ENCODE results near the gene C1orf232.
A peak's percentile ranks its signal among the peaks of the same experiment; 100 is the strongest.

Gene C1orf232

DNA sequence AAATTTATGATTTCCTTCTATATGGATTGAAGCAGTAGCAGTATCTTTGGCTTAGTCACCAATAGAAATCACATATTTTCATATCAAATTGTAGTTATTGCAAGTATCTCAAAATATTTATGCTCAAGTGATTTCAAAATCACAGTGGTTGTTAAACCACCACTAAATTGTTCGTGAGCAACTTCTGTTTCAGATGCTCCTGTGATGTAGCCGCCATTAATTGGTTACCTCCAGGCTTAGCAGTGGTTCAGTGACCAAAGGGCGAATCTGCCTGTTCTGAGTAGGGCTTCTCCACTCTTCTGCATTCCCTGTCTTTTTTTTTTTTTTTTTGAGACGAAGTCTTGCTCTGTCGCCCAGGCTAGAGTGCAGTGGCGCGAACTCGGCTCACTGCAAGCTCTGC lies 6.6 kb upstream of the C1orf232 start:
- DNase-seq: no peak

DNA sequence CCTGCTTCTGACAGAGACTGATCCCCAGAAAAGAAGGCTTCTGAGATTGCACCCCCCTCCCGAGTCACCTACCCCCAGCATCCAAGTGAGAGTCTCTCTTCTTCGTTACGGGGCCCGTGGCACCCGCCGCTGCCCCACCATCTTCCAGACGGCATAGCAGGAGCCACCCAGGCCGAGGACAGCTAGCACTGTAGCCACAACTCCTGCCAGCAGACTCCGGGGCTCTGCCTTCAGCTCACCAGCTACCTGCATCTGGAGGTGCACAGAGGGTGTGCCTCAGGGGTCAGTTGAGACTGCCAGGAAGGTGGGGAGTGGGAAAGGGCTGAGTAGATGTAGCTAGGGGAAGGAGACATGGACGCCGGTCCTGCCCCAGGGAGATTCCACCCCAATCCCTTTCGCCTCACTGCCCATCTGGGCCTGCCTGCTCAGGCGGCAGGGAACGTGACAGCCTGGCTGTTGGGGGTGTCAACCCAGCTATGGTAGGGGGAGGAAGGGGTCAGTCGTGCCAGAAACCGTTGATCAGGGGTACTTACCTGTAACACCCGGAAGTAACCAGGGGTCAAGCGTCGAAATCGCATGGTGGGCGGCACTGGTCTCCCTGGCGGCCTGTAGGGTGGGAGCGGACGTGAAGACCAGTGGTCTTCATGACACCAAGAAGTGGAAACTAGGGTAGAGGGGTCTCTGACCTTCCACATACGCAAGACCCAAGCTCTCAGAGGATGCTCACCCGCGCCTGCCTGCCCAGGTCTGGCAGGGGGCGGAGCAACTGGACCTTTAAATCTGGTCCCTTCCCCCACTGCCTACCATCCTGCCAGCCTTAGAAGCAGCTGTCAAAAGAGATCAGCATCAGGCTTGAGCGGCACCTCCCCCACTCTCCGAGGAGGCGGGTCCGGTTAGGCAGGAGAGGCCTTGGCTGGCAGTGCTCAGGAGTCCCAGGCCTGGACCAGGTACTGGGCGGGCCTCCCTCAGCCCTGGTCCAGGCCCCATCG lies 2.6 kb upstream of the C1orf232 start, which contains the start of gene ZNF593OS:
TSS of gene ZNF593OS (minus strand) at position 749 of the 989 bp plus-strand sequence. CDS start at position 578, 171 bp downstream.
- no peak for DNase-seq

DNA sequence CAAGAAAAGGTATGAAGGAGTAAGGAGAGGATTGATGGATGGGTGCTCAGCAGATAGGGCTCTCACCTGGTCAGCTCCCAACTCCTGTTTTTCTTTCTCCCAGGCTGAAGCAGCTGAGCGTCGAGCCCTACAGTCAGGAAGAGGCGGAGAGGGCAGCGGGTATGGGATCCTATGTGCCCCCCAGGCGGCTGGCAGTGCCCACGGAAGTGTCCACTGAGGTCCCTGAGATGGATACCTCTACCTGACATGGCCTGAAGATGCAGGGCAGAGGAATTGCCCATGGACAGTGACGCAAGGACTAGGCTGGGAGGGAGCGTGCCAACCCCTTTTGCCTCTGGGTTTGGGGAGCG lies 1.7 kb upstream of the C1orf232 start:
- no peak for DNase-seq

DNA sequence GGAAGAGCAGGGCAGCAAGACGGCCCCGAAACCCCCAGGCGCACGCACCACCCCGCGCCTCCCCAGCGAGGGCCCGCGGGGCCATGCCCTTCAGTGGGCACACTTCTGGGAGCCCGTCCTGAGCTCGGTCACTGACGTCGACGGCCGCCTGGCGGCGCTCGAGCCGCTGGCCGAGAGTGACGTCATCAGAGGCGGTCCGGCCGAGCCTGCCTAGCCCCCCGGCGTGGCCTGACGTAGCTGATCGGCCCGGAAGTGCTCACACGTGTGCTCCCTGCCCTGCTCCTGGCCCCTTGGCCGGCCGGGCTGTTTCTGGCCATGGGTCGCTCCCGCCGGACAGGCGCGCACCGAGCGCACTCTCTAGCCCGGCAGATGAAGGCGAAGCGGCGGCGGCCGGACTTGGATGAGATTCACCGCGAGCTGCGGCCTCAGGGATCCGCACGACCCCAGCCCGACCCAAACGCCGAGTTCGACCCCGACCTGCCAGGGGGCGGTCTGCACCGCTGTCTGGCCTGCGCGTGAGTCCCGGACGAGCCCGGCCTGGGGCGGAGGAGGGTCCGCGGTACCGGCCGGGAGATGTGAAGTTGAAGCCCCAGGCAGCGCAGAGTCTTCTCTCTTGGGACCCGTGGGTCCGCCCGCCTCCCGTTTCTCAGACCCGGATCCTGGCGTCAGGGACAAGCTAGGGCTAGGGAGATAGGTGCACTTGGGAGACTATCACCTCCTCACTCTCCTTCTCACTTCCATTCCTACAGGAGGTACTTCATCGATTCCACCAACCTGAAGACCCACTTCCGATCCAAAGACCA lies 1.1 kb upstream of the C1orf232 start, which contains the start of gene ZNF593:
TSS of gene ZNF593 (plus strand) at position 240 of the 803 bp plus-strand sequence. CDS start at position 316, 76 bp downstream.
- DNase-seq: peak; percentile 71 to 86

DNA sequence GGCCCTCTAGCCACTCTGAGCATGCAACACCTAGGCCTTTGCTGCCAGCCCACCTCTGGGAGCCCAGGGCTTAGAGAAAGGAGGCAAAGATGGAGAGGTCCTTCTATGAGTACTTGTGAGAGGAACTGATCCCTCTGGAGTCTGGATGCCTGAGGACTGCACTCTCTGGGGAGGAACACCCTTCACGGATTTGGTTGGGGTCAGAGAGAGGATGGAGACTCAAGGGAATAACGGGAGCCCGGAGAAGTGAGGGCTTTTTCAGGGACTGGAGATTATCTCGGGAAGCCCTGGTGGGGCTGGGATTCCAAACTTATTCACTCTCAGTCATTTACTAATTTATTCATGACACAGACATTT lies 413 bp upstream of the C1orf232 start:
- DNase-seq: no peak

DNA sequence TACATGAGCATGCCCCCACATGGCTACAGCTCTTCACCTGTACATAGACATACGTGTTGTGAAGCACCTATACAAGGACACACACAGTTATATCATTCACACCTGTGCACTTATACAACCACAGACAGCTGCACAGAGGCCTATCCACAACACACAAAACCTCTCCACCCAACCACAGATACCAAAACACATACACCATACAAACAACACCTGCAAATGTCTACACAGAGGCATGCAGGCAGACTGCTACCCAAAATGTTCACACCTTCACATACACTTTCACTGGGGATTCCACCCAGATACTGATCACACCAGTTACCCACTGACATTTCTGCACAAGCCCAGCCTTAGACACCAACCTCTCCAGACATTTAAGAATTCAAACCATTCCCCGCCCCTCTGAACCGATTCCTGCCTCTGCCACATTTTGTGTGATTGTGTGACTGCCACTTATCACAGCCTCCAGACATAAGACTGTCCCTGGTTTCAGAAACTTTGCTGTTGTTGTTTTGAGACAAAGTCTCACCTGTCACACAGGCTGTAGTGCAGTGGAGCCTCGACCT lies 2.0 kb downstream of the C1orf232 start:
- DNase-seq: no peak

DNA sequence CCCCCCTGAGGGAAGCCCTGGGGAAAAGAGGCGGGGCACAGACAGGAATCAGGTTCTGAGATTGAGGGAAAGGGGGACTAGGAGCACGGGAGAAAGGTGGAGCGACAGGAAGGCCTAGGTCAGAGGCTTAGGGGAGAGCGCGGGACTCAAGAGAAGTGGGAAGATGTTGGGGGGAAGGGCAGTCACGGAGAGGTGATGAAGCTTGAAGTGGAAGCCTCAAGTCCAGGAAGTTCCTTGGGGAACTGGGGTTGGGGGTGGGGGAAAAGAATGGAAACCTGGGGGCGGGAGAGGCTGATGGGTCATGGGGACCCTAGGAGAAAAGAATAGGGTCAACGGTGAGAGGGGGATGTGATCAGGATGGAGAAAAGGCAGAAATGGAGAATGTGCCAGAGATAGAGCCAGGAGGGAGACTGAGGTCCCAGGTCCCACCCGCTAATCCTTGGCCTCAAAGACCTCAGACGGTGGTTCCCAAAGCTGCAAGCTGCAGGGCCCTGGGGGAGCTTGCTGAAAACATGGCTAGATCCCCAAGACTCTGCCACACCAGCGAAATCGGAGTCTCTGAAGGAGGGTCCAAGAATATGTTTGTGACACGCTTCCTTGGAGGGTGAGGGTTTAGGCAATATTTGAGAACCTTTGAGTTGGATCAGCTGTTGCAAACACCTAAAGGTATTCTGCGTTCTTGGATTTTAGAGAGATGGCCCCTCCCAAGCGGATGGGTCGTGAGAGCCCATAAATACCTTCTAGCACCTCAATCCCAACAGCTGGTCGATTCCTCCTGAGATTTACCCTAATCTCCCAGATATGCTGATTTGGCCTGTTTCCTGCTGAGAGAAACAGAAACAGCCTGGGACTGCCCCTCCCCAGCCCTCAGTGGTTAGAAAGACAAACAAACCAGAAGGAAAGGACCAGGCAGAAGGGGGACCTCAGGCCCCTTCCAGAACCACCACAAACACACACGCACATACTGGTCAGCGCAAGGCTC lies 3.6 kb downstream of the C1orf232 start:
- DNase-seq: no peak

DNA sequence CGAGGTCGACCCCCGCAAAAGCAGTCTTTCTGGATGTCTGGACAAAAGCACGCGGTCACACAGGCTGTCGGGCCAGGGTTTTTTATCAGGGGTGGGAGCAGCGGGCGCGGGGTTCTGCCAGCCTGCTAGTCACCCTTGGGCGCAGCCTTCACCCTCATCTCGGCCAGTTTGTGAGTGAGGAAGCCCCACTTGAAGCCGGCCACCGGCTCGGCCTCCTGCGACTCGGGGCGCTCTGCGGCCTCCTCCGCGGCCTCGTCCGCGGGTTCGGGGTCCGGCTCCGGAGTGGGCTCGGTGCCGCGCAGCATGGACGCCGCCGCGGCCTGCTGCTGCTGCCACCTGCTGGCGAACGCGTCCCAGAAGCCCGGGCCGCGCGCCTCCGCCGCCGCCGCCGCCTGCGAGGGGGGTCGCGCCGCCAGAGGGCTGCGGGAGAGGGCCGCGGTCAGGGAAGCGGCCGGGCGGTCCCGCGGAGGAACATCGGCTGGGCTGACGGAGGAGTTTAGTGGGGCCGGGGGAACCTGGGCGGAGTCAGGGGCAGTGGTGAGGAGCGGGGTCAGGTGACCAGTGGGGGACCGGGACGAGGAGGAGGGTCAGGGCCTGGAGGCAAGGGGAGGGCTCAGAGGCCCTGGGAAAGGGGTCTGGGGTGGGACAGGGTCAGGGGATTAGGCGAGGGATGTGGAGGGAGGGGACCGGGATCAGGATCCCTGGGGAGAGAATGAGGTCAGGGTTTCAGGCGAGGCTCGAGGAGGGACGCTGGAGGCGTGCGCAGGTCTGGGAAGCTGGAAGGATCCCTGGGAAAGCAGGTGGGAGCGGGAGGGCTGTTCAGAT lies 4.5 kb downstream of the C1orf232 start:
- DNase-seq: peak in 1 of 2 experiments; percentile 22

DNA sequence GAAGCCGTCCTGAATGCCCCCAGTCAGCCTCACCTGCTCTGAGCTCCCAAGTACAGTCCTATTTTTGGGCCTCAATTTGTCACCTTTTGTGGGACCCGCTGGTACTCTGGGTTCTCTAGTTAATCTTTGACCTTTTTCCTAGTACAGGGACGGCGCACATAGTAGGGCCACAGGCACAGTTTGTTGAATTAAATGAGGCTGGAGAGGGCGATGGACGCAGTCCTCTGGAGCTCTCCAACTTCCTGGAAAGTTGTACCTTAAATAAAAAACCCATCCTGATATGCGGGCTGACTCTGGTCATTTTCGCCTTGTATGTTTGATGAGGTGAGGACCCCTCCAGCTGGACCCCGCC lies 5.1 kb downstream of the C1orf232 start:
- no peak for DNase-seq

DNA sequence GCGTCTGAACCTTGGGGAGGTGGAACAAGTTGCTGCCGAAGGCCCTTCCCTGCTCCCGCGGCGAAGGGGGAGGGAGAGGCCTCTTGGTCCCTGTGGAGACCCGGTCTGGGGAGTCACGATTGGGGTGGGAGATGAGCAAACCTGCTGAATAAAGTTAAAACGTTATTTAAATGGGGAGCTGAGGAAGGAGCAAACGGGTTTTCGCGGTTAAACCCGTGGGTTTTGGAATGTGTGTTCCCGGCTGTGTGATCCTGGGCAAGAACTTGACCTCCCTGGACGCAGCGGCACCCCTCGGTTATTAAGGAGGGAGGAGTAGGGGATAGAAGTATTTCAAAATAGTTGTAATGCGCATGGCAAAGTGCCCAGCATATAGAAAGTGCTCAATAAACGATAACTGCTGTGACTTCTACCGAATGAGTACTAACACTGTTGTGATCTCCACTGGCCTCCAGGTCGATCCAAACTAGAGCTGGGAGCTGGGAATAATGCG lies 6.5 kb downstream of the C1orf232 start:
- no peak for DNase-seq

DNA sequence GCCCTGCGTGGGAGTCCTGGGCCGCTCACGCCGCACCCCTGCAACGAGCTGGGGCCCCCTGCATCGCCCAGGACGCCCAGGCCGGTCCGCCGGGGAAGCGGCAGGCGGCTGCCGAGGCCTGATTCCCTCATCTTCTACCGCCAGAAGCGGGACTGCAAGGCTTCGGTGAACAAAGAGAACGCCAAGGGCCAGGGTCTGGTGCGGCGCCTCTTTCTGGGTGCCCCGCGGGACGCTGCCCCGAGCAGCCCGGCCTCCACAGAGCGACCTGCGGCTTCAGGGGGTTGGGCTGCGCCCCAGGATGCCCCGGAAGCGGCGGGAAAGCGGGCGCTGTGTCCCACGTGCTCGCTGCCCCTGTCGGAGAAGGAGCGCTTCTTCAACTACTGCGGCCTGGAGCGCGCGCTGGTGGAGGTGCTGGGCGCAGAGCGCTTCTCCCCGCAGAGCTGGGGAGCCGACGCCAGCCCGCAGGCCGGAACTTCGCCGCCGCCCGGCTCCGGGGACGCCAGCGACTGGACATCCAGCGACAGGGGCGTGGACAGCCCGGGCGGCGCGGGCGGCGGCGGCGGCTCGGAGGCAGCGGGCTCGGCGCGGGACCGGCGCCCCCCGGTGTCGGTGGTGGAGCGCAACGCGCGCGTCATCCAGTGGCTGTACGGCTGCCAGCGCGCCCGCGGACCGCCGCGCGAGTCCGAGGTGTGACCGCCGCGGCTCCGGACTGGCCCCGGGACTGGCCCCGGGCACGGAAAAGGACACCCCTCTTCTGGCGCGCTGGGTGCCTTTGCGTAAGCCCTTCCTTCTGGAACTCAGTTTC lies 7.1 kb downstream of the C1orf232 start:
- no peak for DNase-seq

DNA sequence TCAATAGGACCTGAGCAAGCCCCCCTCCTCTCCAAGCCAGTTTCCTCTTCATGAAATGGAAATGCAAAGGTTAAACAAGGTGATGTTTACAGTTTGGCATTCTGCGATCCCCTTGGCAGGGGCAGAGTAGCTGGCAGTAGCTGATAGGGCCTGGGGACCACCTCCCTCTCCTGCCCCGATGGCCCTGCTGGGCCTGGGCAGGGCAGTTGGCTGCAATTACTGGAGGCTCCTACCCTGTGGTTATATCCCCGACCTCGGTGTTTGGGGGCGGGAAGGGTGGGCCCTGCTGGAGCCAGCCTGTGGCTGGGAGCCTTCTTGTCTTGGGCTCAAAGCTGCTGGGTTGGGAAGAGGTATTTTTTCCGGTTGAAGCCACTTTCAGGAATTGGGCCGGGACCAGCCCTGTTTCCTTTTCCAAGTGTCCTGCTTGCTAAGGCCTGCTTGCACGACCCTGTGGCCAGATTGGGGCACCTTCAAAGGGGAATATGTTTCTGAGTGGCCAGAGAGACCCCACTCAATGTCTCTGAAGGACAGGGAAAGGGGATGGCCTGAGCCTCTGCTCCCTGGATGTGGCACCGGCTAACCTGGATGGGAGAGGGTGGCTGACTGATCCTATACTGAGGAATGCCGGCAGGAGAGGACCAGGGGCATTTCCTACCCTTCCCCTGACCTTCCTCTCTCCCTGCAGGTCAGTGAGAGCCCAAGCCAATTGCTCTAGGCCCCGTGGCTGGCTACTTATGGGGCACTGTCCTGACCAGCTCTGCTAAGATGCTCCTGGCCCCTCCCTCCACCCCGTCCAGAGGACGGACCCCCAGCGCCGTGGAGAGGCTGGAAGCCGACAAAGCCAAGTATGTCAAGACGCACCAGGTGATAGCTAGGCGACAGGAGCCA lies 8.0 kb downstream of the C1orf232 start:
- DNase-seq: no peak

DNA sequence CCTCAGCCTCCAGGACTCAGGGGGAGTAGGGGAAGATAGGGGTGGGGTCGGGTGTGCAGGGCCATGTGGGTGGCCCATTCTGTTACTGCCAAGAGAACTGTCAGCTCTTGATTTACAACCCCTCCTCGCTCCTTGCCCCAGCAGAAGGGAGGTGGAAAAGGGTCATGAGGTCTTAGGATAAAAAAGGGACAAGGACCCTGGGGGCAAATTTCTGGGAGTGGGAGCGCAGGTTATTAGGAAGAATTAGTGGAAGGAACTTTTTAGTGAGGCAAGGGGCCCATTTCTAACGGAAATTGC lies 9.1 kb downstream of the C1orf232 start:
- no peak for DNase-seq

DNA sequence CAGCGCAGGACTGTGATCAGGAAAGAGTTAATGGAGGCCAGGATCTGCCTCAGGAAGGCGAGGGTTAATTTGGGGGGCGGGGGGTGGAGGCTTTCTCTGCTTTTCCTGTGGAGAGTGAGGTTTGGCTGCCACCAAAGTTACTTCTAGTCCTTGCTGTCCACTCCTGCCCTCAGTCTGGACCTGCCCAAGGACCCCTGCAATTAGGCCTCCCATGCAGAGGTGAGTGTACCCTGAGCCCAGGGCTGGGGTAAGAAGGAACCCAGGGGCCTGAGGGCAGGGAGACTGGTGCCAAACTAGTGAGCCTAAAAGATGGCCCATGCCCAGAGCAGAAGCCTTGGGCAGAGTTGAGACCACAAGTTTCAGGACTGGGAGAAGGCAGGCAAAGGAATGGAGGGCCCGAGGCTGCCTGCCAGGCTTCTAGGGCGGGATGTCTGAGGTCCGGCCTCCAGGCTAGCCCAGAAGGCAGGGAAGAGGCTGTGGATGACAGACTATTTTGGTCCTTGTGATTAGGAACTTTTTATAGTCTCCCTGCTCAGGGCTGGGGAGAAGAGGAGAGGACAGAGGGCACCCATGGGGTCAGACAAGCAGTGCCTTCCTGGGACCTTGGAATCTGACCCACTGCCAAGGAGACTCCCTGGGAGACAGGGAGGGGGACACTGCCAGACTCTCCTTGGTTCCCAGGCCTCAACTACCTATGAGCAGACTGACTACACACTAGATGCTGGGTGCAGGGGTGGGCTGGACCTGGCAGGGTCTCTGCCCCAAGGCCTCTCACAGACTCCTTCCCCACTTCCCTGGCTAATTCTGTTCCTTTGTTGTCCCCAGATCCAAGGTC lies 9.6 kb downstream of the C1orf232 start, which contains the start of gene FAM110D:
TSS of gene FAM110D (plus strand) at position 172 of the 835 bp plus-strand sequence. CDS start 2,213 bp downstream, outside the sequence.
- DNase-seq: no peak

DNA sequence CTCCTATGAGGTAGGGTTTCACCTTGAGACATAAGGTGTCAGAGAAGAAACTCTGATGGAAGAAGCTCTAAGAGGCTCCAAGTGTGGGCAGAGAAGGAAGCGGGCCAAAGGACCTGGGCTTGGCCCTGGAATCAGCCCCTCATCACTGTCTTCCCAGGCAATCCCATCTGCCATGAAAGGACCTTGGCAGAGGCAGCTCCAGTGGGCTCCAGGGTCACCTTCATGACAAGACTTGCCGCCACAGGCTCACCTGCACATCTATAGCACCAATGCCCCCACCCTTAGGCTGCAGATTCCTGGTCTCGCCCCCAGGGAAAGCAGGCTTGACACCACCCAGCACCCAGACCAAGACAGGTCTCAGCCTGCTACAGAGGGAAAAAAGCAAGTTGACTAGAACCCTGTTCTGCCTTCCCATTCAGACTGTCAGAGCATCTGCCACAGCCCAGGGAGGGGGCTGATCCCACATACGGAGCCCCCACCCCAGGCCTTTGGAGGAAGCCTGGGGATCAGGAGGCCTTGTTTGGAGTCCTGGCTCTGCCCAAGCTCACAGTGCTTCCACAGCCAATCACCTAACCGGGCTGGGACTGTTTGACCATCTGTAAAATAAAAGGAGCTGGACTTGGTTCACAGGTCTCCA lies 10.4 kb downstream of the C1orf232 start:
- DNase-seq: no peak

DNA sequence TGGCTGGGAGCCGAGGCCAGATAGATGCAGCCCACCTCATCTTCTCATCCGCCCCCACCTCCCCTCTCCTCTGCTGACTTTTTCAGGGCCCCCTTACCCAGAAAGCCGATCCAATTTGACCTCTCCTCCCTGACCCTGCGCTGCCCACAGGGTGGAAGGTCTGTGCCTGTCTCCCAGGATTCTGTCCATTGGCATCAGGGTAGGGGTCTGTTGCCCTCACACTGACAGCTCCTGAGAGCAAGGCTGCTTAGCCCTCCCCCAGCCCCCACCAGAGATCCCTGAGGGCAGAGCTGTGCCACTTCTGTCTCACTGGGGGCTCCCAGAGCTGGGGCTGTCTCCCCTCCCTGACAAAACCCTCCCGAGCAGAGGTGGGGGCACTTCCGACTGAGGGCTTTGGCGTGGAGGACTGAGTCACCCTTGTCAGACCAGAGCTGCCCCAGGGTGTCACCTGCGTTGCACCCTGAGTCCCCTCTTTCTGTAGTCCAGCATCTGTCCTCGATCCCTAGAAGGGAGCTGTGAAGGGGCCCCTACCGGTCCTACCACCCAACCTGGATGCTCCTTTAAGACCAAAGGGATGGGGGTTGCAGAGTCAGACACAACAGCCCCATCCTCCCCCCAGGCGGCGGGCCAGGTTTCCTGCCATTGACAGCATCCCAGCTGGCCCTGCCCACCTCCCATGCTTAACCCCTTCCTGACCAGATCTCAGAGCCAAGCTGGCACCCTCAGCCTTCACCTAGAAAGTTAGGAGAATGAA lies 12.3 kb downstream of the C1orf232 start:
- DNase-seq: peak in 1 of 2 experiments; percentile 38

Data from NCI-H2081 (cell line).